Muscle of arm (tissue), 12 donors: Measurements from ENCODE around the gene PIEZO2. TPM values are rescaled to one million over a fixed set of nuclear protein-coding genes. Genes with fewer than 3 reads are reported as not detected.
"Not testable (repeated sequence)": the region's sequence is repeated elsewhere in the genome, so short reads cannot be mapped to it uniquely, and the experiment has no call there.

ENCODE experiments used
- DNase-seq: peaks from one replicate; pipeline ENCODE4 v3.0.0-alpha.2; 2013
- polyA plus RNA-seq, 12 donors: library from polyadenylated mRNA; unstranded; fragments of 120-200 nt; gene quantifications; one replicate each; pipeline ENCODE4 v1.2.1, GENCODE V29; 2013; ENCODE audit not compliant: insufficient read length in 12 of 12

The PIEZO2 gene
- polyA plus RNA-seq, 12 donors: 20.7 to 71.2 (median 30.9) TPM; not detected in 1

DNA sequence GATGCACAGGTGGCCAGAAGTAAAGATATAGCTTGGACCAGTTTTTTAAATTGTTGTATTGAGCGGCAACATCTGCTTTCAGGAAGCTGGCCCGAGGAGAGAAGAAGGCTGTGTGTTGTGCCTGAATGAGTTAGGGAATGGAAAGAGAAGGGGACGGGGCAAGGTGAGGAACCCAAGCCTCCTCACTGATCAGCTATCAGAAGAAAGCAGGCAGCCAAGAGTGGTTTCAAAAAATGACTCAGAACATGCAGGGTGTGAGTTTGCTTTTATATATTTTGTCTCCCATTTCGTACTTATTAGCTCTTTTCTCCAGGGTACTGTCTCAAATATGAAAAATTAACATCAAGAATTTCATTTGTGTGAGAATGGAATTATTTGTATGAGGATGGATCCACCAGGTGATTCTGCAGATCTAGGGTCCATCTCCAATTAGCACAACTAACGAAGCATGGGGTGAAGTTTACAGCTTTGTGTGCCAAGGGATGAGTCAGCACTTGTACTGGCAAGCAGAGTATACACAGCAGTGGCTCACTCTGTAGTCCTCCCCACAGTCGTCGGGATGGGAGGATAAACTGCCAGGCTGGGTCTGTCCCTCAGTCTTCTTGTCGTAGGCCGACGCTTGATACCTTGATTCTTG lies 175.7 kb downstream of the PIEZO2 start:
- no peak for DNase-seq

DNA sequence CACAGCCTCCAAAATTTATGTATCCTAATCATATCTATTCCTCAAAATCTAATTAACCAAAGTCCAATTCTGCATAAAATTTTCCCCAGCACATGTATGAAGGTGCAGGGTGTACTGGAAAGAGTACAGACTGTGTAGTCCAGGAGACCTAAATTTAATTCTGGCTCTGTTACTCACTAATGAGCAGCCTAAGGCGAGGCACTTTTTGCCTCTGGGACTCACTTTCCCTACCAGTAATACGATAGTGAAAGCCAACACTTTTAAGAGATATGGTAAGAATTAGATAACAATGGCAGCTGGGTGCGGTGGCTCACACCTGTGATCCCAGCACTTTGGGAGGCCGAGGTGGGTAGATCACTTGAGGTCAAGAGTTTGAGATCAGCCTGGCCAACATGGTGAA lies 177.7 kb downstream of the PIEZO2 start:
- no peak for DNase-seq

DNA sequence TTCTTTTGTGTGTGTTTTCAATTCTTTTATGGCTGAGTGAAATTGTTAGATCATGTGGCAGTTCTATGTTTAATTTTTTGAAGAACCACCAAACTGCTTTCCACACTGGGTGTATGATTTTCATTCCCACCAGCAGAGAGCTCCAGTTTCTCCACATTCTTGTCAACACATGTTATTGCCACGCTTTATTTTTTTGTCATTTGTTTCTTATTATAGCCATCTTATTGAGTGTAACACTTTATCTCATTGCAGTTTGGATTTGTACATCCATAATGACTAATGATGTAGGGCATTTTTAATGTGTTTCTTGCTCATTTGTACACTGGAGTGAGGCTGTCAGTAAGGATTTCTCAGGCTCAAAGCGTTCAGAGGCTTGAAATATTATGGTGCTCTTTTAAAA lies 184.2 kb downstream of the PIEZO2 start:
- DNase-seq: no peak

DNA sequence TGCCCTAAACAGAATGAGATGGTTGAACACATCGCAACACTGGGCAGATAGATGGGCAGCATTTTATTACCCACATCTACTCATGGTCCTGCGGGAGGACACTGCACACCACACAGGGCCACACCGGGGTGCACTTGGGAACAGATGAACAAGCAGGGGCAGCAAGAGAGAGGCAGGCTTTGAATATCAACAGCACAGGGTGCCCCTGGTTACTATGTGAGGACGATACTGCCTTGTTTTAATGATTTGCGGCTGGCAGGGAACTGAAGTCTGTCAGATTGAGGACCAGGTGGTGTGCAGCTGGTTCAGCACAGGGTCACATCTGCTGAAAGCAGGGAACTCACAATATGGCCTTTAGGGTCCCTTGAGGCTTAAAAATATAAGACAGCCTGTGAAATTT lies 195.7 kb downstream of the PIEZO2 start:
- no peak for DNase-seq

DNA sequence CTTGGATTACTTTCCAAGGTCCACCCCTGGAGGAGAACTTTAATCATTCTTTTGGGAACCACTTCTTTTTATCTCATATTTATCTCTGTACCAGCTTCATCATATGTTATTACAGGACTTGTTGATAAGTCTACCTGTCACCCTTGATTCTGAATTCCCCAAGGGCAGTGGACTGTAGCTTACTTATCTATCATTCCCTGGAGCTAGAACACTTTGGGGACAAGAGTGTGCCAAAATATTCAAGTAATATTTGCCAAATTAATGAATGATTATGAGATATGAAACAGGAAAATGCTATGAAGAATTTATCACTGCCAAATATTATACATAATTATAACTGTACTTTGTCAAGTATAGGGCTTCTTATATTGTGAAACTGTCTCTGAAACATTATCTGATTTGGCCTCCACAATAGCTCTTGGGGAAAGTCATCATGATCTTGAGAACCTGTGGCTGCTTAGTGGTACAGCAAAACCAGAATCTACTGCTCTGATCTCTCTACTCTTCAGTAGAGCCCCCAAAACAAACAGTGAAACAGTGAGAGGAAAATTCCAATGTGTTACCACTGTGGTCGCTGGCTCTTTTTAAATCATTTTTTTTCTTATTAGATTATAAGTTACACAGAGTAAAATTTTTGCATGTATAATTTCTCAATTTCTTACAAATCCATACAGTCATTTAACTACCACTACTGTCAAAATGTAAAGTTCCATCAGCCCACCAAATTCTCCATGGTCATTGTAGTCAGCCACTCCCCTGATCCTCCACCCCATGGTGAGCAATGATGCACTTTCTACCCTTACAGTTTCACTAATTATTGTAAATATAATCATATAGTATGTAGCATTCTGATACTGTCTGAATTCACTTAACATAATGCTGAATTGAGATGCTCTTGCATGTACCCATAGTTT lies 197.5 kb downstream of the PIEZO2 start:
- DNase-seq: no peak

DNA sequence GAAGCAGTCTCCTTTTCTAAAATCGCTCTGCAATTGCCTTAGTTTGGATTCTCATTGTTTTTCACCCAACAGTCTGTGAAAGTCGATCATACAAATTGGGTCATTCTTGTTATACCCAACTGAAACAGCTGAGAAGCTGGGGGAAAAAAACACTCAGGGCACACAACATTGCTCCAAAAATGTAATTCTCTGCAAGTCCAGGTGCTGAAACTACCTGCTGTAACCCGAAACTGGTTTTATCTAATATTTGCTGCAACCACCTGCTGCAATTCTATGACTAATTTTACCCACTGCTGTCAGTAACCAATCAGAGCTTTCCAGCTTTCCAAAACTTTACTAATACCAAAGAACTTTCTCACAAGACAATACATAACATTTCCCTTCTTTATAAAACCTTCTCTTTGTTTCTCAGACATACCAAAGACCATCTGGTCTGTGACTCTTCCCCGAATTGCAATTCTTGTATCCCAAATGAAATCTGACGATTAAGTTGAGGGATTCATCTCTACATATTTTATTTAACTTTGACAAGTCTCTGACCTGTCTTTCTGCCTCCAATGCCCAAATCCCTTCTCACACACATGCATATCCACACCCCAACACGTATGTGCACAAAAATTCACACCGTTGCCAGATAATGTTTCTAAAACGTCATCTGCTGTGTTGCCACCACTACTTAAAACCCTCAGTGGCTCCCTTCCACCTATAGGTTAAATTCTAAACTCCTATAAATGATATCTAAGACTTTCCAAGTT lies 198.3 kb downstream of the PIEZO2 start:
- no peak for DNase-seq

DNA sequence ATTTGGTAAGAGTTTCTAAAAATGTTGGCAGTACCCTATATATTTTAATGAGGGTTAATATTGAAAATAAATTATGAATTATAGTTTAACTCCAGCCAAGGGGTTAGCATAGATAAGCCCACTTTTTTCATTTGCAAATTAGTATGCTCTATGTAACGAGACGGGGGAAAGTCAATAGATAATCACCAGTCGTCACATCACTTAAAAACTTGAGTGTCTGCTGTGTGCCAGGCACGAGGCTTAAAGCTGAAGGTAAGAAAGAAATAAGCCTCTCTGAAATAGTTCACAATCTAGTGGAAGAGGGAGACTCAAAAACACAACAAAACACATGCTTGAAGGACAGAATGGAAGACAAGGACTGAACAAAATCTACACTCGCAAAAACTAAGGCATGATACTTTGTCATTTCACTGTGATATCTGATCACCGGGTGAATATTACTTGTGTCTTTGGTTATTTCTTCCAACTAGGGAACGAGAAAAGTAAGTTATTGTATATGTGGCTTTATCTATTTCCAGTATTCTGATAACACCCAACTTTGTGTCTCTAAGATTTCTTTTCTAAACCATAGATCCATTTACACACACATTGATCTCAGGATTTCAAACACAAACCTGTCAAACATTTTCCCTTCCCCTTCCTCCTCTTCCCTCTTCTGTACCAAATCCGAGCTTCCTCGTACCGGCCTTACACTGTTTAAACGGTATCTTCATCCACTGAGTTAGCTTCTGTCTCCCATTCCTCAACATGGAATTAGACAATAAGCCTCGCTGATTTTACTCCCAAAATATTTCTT lies 199.1 kb downstream of the PIEZO2 start:
- DNase-seq: no peak

DNA sequence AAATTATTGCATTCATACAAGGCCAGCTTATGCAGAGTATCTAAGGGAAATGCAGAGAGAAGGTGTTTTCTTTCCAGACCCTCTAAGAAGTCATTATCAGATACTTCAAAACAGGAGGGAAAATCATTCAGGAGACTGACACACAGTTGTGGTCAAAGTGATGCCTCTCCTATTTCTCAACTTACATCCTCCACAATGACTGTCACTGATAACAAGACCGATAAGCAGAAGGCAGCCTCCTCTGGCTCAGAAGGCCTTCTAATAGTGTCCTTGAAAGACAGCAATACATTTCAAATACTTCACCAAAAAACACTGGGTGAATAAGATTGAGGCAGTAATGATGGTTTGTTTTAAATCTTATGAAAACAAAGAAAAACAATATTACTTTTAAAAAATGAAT lies 199.7 kb downstream of the PIEZO2 start:
- DNase-seq: no peak

DNA sequence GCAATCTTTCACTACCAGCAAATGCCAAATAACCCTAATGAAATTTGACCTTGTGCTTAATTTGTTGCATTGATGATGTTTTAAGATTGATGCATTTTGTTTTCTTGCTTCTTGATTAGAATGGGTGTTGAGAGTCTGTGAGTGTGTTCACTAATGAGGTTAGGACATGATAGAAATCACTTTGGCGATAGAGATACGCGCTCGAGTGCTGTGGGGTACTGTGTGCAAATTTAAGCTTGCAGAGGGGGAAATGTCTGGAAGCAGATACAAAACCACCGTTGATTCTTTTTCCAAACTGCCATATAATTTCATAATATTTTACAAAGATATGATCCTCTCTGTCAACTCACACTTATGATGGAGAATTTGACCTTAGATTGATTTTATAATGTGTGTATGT lies 200.9 kb downstream of the PIEZO2 start:
- no peak for DNase-seq

DNA sequence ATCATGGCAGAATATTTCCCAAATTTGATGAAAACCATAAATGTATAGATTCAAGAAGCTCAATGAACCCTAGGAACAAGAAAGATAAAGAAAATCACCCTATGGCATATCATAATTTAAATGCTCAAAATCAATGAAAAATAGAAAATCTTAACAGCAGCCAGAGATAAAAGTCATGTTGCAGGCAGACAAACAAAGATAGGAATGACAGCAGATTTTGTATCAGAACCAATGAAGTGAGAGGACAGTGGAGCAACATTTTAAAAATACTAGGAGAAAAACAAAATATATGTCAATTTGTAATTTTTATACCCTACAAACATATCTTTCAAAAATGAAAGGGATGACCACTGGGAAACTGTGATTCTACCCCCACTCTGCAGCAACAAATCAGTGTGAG lies 203.3 kb downstream of the PIEZO2 start:
- DNase-seq: no peak

DNA sequence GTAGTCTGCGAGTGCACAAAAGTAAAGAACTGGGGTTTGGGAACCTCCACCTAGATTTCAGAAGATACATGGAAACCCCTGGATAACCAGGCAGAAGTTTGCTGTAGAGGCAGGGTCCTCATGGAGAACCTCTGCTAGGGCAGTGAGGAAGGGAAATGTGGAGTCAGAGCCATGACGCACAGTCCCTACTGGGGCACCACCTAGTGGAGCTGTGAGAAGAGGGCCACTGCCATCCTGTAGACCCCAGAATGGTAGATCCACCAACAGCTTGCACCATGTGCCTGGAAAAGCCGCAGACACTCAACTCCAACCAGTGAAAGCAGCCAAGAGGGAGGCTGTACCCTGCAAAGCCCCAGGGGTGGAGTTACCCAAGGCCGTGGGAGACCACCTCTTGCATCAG lies 206.4 kb downstream of the PIEZO2 start:
- DNase-seq: no peak

DNA sequence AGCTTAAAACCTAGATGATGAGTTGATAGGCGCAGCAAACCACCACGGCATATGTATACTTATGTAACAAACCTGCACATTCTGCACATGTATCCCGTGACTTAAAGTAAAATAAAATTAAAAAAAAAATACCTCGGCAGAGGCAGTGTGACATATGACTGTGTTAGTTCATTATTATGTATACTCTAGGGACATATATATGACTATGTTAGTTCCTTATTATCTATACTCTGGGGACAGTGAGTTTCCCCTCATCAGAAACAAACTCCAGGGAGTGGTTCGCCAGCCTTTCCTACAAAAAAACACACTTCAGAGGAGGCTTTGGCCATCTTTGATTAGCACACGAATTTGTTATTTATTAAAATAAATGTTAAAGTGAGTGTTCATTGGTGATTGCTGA lies 209.5 kb downstream of the PIEZO2 start:
- no peak for DNase-seq

DNA sequence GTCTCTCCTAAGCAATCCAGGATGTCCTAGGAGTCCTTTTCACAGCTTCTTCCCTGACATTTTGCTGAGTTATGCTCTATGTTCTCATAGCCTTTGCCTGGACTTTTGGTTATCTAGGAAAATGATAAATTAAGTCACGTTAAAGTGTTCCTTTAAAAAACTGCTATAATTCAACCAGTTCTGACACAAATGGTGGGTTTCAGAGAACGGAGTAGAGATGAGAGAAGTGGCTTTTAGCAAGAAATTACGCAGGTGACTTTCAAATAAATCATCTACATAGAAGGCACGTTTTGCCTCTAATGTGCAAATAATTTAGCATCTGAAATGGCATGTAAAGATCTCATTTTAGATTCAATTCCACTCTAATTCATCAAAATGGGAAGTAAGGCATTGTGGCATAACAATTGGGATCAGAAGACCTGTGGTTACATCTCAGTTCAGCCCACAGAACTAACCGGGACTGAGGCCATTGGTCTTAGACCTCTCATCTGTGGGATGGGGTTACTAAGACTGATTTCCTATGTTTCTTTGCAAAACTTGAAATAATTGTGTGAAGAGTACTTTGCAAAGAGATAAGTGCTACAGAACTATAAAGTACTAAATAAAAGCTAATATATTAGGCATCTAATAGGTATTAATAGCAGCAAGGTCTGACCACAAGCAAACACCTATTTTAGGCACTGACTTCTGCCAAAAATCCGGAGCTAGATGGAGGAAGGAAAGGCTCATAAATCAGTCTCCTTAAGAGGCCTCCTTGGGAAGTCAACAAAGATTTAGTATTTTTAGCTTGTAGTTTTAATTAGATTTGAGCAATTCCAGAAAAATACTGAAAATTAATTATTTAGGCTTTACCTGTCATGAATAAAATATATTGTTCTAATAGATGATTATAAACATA lies 211.4 kb downstream of the PIEZO2 start:
- DNase-seq: no peak

DNA sequence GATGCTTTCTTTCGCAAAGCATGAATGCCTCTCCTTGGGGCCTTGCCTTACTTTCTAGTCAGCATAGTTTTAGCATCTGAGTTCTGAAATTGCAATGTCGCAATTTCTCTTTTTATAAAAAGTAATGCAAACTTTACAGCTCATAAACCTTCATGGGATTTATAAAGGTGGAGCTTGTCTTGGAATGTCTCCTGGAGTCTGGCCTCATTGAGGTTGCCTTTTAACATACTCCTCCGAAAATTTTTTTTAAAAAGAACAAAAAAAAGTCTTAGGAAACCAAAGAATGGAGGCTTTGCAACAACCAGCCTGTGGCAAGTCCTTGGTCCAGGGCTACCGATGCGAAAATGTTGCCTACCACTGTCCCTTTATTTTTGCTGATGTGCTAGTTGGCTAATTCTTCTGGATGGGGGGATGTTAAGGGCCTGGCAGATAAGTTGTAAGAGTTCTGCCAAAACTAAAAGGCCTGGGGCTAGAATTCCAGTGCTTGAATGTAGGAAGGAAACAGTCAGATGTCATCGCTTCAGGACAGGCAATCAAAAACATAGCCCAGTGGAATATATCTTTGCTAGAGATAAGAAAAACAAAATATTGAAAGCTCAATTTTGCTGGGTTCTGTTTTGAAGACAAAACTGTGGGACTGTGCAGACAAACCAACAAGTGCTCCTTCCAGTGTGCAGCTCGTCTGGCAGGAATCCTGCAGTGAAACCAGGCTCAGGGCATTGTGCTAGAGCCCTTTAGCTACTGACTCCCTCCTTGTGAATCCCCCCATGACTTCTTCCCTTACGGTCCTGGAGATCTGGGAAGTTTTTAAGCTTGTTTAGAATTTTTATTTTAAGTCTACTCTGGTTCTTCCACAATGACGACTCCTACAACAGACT lies 213.0 kb downstream of the PIEZO2 start:
- peak; percentile 51 for DNase-seq

DNA sequence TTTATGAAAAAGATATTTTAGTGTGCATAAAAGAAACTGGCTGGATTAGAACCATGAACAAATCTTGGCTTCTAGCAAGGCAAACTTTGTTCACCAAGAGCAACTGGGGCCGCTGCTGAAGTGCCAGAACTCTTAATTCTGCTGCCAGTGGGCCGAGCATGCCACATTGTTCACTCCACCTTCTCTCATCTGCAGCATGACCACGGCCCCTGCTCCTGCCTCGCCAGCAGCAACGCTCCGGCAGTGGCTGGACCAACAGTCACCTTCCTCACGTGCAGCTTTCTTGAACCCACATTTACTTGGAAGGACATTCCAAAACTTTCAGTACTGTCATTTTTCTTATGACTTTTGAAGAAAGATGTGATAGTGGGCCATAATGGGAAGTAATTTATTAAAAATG lies 213.8 kb downstream of the PIEZO2 start:
- DNase-seq: no peak

DNA sequence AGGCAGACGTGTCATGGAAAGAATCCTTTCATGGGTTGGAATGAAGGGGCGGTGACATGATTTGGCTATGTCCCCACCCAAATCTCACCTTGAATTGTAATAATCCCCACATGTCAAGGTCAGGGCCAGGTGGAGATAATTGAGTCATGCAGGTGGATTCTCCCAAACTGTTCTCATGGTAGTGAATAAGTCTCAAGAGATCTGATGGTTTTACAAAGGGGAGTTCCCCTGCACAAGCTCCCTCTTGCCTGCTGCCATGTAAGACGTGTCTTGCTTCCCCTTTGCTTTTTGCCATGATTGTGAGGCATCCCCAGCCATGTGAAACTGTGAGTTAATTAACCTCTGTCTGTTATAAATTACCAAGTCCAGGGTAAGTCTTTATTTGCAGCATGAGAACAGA lies 215.7 kb downstream of the PIEZO2 start:
- DNase-seq: not testable (repeated sequence)

DNA sequence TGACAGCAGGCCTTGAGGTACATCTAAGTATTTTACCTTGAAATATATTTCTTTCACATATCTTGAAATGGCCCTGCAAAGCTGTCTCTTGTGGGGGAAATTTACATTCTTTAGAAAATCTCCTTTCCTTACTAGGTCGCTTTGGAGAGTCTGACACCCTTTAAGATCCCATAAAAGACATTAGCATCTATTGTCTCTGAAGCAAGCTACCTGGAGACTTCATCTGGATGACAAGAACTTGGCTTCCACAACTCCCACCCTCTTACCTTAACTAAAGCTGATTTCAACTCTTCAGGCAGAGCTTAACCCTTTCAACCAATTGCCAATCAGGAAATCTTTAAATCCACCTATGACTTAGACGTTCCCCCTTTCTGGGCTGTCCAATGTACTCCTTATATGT lies 219.3 kb downstream of the PIEZO2 start:
- DNase-seq: no peak

DNA sequence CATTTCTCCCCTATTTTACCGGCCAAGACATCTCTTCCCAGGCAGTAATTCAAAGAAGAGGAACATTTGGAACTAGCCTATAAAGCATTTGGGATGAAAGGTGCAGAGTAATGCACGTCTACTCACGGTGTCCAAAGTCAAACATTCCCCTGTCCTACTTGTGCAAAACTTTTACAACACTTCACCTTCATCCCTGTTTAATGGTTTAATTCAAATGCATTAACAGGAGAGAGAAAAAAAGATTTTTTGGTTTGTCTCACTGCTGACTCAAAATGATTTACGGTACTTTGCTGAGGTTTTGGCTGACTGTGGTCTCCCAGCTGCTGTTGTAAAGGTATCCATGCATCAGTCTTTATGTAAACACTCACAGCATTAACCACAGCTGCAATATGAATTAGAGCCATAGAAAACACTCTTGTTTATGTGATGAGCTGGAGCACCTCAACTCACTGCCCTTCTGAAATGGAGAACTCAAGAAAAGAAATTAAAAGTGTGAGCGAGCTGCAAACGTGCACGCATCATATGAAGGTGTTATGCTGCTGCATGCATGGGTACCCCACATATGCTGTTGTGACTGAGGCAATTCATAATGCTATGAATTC lies 220.5 kb downstream of the PIEZO2 start:
- DNase-seq: peak; percentile 80
